Neuron (in vitro differentiated cells): Measurements from ENCODE around the gene GGACT.

Source experiments
- H2AFZ ChIP-seq: one replicate; pipeline ENCODE4 v1.6.1; 2013; ENCODE audit warnings: low read depth, mild to moderate bottlenecking, inconsistent platforms, low read length, moderate library complexity
- H3K27me3 ChIP-seq: one replicate; pipeline ENCODE4 v1.6.1; 2013; ENCODE audit warnings: low read length; ENCODE audit not compliant: insufficient read depth
- H3K36me3 ChIP-seq: one replicate; pipeline ENCODE4 v1.6.1; 2013; ENCODE audit warnings: low read length; ENCODE audit not compliant: insufficient read depth
- H3K4me1 ChIP-seq: one replicate; pipeline ENCODE4 v1.6.1; 2013; ENCODE audit warnings: low read length; ENCODE audit not compliant: insufficient read depth
- H3K4me3 ChIP-seq: 2 replicates; pipeline ENCODE4 v1.5.1; 2013; ENCODE audit warnings: mild to moderate bottlenecking, low read length, moderate library complexity
- H3K9me3 ChIP-seq: one replicate; pipeline ENCODE4 v1.6.1; 2013; ENCODE audit warnings: low read length

Gene GGACT

DNA sequence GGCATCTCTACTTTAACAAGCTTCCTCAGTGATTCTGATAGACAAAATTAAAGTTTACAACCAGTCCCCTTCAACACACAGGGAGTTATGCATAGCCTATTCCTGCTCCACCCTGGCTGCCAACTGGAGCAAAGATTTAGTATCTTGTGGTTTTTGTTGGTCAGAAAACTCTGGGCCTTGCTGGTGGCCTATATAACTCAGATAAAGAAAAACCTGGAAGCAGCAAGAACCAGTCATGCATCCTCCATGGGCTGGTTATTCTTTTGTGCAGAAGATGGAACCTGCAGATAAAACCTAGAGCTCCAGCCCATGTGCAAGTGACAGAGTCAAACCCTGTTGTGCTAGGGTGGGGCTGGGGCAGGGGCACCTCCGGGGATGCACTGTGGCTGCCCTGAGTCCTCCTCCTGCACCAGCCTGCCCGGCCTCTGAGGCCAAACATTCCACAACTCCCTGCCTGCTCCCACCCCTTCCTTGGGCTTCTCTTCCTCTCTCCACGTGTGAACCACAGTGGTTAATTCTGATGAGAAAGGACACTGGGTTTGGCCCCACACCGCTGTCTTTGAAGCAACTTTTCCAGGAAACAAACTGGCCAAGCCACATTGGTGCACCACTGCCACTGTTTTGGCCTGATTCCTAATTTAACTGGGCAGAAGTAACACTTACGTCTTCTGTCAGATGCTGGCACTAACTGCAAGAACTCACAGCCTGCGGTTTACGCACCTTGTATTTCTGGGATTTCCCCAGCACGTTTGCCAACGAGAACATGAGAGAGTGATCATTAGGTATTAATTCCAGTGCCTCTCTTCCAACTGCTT lies 23.3 kb upstream of the GGACT start:
- Histone ChIP-seq H3K36me3 (peaks cover 37% of the 10 kb centered on the region), H3K4me1 (no peaks in the 10 kb centered on the region), H3K27me3 (no peaks in the 10 kb centered on the region), H3K9me3 (no peaks in the 10 kb centered on the region), H3K4me3 (no peak overlapping the region), H2AFZ (no peak overlapping the region)

DNA sequence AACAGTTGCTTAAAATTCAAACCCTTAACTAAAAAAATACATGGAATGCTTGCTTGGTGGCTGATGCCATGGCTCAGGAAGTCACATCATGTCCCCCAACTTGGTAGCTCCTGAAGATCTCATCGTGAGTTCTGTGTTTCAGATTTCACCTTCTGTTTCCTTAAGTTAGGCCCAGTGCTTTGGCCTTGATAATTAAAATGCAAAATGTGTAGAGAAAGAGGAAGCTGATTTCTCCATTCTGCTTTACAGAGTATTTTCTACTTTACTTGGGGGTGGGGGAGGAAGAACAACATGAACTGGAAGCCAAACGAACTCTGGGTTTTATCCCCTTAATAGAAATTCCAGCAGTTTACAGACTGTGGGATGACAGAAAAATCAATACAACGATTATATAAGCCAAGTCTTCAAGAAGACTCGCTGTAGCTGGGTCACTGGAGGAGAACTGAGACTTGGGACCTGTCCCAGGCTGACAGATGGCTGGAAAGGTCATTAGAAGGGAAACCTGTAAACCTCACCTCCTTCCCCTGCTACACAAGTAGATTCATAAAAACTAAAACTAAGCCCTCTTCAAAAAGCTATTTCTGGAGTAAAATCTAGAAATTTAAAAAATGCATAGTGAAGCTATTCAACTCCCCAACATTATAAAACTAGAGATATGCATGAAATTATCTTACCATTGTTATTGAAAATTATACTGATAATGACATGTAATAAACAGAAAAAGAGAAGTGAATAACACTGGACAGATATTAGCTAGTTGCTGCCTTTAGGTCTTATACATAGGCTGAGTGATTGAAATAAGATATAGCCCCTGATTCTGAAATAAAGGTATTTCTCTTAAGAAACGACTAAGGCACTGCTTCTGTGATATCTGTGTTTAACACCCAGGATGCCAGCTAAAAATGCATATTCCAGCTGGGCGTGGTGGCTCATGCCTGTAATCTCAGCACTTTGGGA lies 22.1 kb upstream of the GGACT start:
- Histone ChIP-seq H3K9me3 (no peaks in the 10 kb centered on the region), H3K27me3 (no peaks in the 10 kb centered on the region), H3K4me3 (no peak overlapping the region), H2AFZ (no peak overlapping the region), H3K36me3 (peaks cover 43% of the 10 kb centered on the region), H3K4me1 (no peaks in the 10 kb centered on the region)

DNA sequence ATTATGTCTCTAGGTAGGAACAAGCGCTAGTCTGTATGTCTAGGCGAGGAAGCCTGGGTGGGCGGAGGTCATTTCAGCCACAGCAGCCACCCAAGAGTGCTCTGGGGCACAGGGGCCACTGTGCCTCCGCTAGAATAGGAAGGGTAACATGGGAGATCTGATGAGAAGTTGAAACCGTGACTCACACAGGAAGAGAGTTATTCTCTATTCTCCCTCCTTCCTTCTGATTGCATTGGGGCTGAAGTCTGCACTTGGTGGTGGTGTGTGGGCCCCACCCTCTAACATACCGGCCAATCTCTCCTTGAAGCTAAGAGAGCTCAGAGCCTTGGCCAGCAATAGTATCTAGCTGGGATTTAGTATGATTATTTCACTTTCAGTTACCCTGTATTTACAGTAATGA lies 20.3 kb upstream of the GGACT start:
- no peaks in the 10 kb centered on the region for H3K27me3 ChIP-seq
- H3K4me1 ChIP-seq: no peaks in the 10 kb centered on the region
- no peaks in the 10 kb centered on the region for H3K9me3 ChIP-seq
- H3K4me3 ChIP-seq: no peak overlapping the region
- peaks cover 50% of the 10 kb centered on the region for H3K36me3 ChIP-seq
- no peak overlapping the region for H2AFZ ChIP-seq

DNA sequence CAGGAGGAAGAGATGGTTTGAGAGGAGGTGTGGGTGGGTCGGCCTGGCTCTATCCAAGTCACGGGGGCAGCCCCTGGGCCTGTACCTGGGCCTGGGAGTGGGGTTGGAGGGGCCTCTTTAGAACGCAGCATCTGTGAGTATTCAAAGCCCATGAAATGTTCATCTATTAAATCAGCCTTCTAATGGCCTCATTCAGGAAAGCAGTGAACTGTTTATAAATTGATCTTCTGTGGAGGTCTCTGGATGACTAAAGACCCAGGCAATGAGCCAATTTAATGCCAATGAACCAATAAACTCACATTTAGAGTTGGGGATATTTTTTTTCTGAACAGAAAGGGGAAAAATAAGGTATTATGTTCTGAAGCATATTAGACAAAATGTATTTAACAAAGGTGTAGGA lies 19.9 kb upstream of the GGACT start:
- Histone ChIP-seq H2AFZ (no peak overlapping the region), H3K27me3 (no peaks in the 10 kb centered on the region)

DNA sequence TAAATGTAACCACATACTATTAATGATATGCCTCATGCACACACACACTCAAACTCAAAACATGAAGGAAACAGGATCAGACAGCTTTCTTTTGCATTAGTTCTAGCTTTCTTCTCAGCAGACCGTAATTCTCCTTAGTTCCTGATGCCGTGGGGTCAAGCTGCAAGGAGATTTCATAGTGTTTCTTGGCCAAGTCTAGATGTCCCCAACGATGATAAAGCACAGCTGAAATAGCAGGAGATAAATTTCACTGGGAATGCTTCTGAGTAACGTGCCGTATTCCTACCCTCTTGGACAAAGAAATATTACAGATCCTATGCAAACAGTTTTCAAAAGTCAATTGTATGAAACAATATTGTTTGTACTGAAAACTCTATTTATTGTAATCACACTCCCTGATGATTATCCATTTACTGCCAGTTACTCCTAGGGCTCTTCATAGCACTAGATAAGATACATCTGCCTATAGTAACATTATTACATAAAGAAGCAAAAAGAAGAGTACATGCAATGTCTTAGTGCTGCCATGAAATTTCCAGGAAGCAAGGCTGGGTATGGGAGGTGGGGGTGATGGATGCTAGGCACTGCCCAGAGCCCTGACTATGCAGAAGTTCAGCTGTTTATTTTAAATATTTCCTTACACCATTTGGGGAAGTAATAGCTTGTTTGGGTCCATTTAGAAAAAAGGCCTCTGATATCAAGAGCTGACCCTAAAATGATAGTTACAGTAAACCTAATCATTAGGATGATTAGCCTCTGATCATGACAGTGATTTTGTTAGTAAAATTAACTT lies 16.5 kb upstream of the GGACT start:
- H3K27me3 ChIP-seq: no peaks in the 10 kb centered on the region

More for the DNA sequence above, 19.9 kb upstream of the GGACT start:
- Histone ChIP-seq H3K36me3 (peaks cover 52% of the 10 kb centered on the region), H3K4me3 (no peak overlapping the region), H3K9me3 (no peaks in the 10 kb centered on the region), H3K4me1 (no peaks in the 10 kb centered on the region)

DNA sequence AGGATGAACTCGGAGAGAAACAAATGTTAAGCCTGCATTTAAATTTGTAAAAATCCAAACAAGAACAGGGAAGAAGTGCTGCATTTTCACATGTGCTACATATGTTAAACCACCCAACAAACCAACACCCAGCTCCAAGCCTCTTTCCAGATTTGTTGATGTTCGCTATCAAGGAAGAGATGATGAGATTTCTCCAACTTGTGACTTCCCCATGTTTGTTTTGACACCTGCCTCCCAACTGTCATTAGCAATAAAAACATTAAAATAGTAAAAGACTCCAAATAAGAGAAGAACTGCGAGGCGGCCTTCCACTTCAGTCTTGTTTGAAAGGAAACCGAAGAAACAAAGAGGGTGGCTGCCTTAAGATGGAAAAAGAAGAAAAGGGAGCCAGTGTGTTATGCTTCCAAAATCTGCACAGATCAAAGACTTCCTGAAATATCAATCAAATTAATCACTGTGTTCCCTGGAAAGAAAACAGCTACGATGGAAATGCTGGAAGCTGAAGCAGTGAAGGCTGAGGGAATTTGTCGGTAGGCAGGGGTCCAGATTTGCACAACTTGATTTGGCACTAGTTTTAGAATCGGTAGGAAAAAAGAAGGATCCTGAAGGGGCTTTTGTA lies 14.0 kb upstream of the GGACT start:
- no peak overlapping the region for H2AFZ ChIP-seq
- H3K36me3 ChIP-seq: peaks cover 24% of the 10 kb centered on the region
- no peaks in the 10 kb centered on the region for H3K9me3 ChIP-seq
- H3K27me3 ChIP-seq: no peaks in the 10 kb centered on the region
- H3K4me1 ChIP-seq: no peaks in the 10 kb centered on the region
- no peak overlapping the region for H3K4me3 ChIP-seq

More for the DNA sequence above, 16.5 kb upstream of the GGACT start:
- Histone ChIP-seq H3K9me3 (no peaks in the 10 kb centered on the region), H3K36me3 (peaks cover 37% of the 10 kb centered on the region), H3K4me1 (no peaks in the 10 kb centered on the region), H2AFZ (no peak overlapping the region), H3K4me3 (no peak overlapping the region)

DNA sequence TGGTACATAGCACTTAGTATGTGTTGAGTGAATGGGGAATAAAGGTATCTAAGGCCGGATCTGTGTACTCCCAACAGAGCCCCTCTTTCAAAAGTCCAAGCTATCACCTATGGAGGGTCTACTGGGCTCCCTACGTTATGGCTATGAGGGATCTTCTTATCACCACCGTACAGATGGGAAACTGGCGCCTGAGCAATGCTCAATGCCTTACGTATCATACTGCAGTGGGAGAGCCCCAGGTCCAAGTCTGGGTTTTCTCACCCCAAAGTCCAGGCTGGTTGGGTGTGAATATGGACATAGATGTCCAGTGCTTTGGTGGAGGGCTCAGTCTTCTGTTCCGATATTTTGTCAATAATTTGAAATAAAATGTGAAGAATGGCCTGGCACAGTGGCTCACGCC lies 13.1 kb upstream of the GGACT start:
- no peak overlapping the region for H3K4me3 ChIP-seq
- H3K36me3 ChIP-seq: peaks cover 16% of the 10 kb centered on the region
- H2AFZ ChIP-seq: no peak overlapping the region
- H3K4me1 ChIP-seq: no peaks in the 10 kb centered on the region
- no peaks in the 10 kb centered on the region for H3K9me3 ChIP-seq
- no peaks in the 10 kb centered on the region for H3K27me3 ChIP-seq

DNA sequence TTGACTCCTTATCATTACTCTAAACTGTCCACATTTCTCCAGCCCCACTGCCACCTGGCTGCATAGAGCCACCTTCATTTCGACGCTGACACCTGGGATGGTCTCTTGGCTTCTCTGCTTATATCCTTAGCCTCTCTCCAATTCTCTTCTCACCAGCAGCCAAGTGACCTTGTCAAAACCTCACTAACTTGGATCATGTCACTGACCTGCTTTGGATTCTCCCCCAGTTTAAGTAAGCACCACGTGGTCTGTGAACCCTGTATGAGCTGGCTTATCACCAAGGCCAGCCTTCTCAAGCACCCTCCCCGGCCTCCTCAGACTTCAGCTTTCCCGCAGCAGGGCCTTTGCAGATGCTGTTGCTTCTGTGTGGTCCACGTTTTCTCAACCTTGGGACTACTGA lies 12.3 kb upstream of the GGACT start:
- Histone ChIP-seq H2AFZ (no peak overlapping the region), H3K36me3 (peaks cover 12% of the 10 kb centered on the region), H3K4me1 (no peaks in the 10 kb centered on the region), H3K9me3 (no peaks in the 10 kb centered on the region), H3K4me3 (no peak overlapping the region), H3K27me3 (no peaks in the 10 kb centered on the region)

DNA sequence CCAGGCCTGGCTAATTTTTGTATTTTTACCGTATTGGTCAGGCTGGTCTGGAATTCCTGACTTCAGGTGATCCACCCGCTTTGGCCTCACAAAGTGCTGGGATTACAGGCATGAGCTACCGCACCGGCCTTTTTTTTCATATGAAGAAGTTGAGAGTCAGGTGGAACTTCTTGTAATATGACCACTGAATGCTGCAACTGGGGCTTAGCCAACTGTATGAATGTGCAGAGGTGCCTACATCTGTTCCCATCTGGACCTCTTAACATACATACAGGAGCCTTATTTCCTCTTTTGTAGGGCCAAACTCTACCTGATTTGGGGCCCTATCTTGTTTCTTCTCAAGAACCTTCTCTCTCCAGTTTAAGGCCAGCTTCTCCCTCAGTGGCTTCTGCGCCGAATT lies 11.9 kb upstream of the GGACT start:
- Histone ChIP-seq H2AFZ (no peak overlapping the region), H3K9me3 (no peaks in the 10 kb centered on the region), H3K4me1 (no peaks in the 10 kb centered on the region)

DNA sequence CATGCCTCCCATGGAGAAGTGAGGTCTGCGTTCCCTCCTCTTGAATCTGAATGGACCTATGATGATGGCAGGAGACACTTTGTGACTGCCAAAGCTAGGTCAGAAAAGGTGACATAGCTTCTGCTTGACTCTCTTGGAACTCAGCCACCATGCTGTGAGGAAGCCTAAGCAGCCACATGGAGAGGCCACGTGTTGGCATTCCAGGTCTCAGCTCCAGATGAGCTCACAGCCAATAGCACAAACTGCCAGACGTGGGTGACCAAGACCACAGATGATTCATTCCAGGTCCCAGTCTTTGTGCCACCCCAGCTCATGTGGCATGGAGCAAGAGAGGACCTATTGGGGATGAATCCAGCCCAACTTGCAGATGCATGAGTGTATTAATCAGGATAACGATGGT lies 8.7 kb upstream of the GGACT start:
- Histone ChIP-seq H2AFZ (no peak overlapping the region), H3K4me1 (peaks cover 18% of the 10 kb centered on the region), H3K36me3 (no peaks in the 10 kb centered on the region), H3K27me3 (no peaks in the 10 kb centered on the region), H3K4me3 (no peak overlapping the region), H3K9me3 (peaks cover 2% of the 10 kb centered on the region)

More for the DNA sequence above, 11.9 kb upstream of the GGACT start:
- H3K27me3 ChIP-seq: no peaks in the 10 kb centered on the region
- peaks cover 12% of the 10 kb centered on the region for H3K36me3 ChIP-seq
- H3K4me3 ChIP-seq: no peak overlapping the region

DNA sequence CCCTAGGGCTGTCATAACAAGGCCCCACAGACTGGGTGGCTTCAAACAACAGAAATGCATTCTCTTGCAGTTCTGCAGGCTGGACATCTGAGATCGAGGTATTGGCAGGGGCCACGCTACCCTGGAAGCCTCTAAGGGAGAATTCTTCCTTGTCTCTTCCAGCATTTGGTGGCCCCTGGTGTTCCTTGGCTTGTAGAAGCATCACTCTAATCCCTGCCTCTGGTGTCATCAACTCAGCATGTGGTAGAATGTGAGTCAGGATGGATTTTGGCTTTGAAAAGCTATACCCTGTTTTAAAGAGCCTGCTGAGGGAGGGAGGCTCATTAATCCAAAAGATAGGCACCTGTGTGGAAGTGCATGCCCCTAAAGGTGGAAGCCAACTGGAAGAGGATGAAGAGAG lies 7.9 kb upstream of the GGACT start:
- Histone ChIP-seq H3K27me3 (no peaks in the 10 kb centered on the region), H3K4me1 (peaks cover 25% of the 10 kb centered on the region), H3K9me3 (peaks cover 2% of the 10 kb centered on the region), H3K36me3 (no peaks in the 10 kb centered on the region), H3K4me3 (no peak overlapping the region), H2AFZ (no peak overlapping the region)

DNA sequence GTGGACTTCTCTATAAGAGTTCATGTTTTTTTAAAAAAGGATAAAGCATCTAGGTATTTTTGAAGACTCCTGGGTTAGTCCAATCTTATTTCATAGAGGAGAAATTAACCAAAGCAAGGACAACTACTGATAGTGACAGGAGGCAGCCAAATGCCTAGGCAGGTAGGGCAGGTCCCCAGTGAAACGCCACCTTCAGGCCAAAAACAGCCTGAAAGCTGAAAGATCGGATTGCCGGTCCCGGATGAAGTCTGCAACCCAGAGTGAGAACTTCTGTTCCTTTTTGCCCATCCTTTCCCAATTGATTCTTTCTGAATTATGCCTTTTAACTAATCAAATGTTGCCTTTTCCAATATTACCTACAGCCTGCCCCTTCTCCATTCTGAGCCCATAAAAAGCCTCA lies 6.1 kb upstream of the GGACT start:
- H3K36me3 ChIP-seq: no peaks in the 10 kb centered on the region
- peaks cover 2% of the 10 kb centered on the region for H3K9me3 ChIP-seq
- no peaks in the 10 kb centered on the region for H3K27me3 ChIP-seq
- no peak overlapping the region for H3K4me3 ChIP-seq
- H3K4me1 ChIP-seq: peaks cover 25% of the 10 kb centered on the region
- H2AFZ ChIP-seq: no peak overlapping the region
